IPS-NIHi7 (cell line): ENCODE data around the gene PIEZO1.

Source experiments
- DNase-seq: peaks from one replicate; pipeline ENCODE4 v3.0.0; 2012; ENCODE audit warnings: mixed read lengths; ENCODE audit errors: extremely low spot score

Gene PIEZO1

GRCh38 chr16:88754109-88754911 is 30.7 kb downstream of the PIEZO1 start:
- no peak for DNase-seq

GRCh38 chr16:88753602-88754001 is 31.4 kb downstream of the PIEZO1 start:
- DNase-seq: no peak

- no peak for DNase-seq
Measured at GRCh38 chr16:88753191-88753590, 31.8 kb downstream of the PIEZO1 start.

GRCh38 chr16:88752386-88753002 is 32.5 kb downstream of the PIEZO1 start:
- no peak for DNase-seq

GRCh38 chr16:88750854-88751253 is 34.2 kb downstream of the PIEZO1 start:
- DNase-seq: no peak

- no peak for DNase-seq
Measured at GRCh38 chr16:88749358-88749757, 35.7 kb downstream of the PIEZO1 start.

GRCh38 chr16:88748364-88748763 is 36.7 kb downstream of the PIEZO1 start:
- DNase-seq: no peak

- DNase-seq: peak; percentile 68
Measured at GRCh38 chr16:88747588-88748301, 37.3 kb downstream of the PIEZO1 start.

- DNase-seq: no peak
Measured at GRCh38 chr16:88746506-88746905, 38.5 kb downstream of the PIEZO1 start.

GRCh38 chr16:88744577-88745521 is 40.2 kb downstream of the PIEZO1 start:
- DNase-seq: no peak

GRCh38 chr16:88743693-88744576 is 41.1 kb downstream of the PIEZO1 start:
- DNase-seq: peak; percentile 92

- no peak for DNase-seq
Measured at GRCh38 chr16:88742896-88743605, 42.0 kb downstream of the PIEZO1 start.

- DNase-seq: no peak
Measured at GRCh38 chr16:88741368-88741767, 43.7 kb downstream of the PIEZO1 start.

GRCh38 chr16:88740727-88741055 is 44.3 kb downstream of the PIEZO1 start:
- no peak for DNase-seq

- no peak for DNase-seq
Measured at GRCh38 chr16:88739977-88740726, 44.9 kb downstream of the PIEZO1 start.

- DNase-seq: no peak
Measured at GRCh38 chr16:88739139-88739976, 45.7 kb downstream of the PIEZO1 start.

GRCh38 chr16:88738151-88739084 is 46.6 kb downstream of the PIEZO1 start:
- no peak for DNase-seq
